Nephron progenitor cell (in vitro differentiated cells): ENCODE results near the gene EIF2S1.

ENCODE experiments used
- DNase-seq: peaks from one replicate; pipeline ENCODE4 v3.0.0; 2021
- H3K27ac Mint-ChIP-seq: 2 replicates; pipeline ENCODE4 v1.8.0; 2021; ENCODE audit warnings: mild to moderate bottlenecking, moderate library complexity, mixed read lengths
- H3K27me3 Mint-ChIP-seq: 2 replicates; pipeline ENCODE4 v1.8.0; 2021; ENCODE audit warnings: mild to moderate bottlenecking, low read depth, mixed read lengths; ENCODE audit not compliant: poor library complexity
- H3K36me3 Mint-ChIP-seq: 2 replicates; pipeline ENCODE4 v1.8.0; 2021; ENCODE audit warnings: low read depth, mixed read lengths
- H3K4me1 Mint-ChIP-seq: 2 replicates; pipeline ENCODE4 v1.8.0; 2021; ENCODE audit warnings: mixed read lengths
- H3K4me3 Mint-ChIP-seq: 2 replicates; pipeline ENCODE4 v1.8.0; 2021; ENCODE audit warnings: mild to moderate bottlenecking, moderate library complexity, mixed read lengths
- H3K9me3 Mint-ChIP-seq: 2 replicates; pipeline ENCODE4 v1.8.0; 2021; ENCODE audit warnings: mild to moderate bottlenecking, moderate library complexity, mixed read lengths
- TF ChIP-seq, protein P1 (sequence below): fragments of 200-600 bp; sonication (generic); IDR thresholded peaks from 2 replicates; pipeline ENCODE4 v1.5.0; 2021; ENCODE audit warnings: antibody characterized with exemption

EIF2S1 gene

DNA sequence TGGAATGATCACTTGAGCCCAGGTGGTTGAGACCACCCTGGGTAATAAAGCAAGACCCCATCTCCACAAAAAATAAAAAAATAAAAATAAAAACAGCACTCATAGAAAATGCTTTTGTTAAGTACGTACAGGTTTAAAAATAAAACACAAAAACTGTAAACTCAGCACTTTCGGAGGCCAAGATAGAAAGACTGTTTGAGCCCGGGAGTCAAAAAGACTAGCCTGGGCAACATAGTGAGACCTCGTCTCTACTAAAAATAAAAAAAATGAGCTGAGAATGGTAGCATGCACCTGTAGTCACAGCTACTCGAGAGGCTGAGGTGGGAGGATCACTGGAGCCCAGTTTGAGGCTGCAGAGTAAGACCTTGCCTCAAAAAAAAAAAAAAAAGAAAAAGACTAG is 8.1 kb upstream of the EIF2S1 start:
- H3K27me3 Mint-ChIP-seq: no peaks in the 10 kb centered on the region
- TF ChIP-seq, protein P1, sequence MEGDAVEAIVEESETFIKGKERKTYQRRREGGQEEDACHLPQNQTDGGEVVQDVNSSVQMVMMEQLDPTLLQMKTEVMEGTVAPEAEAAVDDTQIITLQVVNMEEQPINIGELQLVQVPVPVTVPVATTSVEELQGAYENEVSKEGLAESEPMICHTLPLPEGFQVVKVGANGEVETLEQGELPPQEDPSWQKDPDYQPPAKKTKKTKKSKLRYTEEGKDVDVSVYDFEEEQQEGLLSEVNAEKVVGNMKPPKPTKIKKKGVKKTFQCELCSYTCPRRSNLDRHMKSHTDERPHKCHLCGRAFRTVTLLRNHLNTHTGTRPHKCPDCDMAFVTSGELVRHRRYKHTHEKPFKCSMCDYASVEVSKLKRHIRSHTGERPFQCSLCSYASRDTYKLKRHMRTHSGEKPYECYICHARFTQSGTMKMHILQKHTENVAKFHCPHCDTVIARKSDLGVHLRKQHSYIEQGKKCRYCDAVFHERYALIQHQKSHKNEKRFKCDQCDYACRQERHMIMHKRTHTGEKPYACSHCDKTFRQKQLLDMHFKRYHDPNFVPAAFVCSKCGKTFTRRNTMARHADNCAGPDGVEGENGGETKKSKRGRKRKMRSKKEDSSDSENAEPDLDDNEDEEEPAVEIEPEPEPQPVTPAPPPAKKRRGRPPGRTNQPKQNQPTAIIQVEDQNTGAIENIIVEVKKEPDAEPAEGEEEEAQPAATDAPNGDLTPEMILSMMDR: no peak
- H3K9me3 Mint-ChIP-seq: no peaks in the 10 kb centered on the region
- H3K4me1 Mint-ChIP-seq: peaks cover 20% of the 10 kb centered on the region
- DNase-seq: no peak
- no peak overlapping the region for H3K27ac Mint-ChIP-seq
- no peak overlapping the region for H3K4me3 Mint-ChIP-seq
- H3K36me3 Mint-ChIP-seq: peaks cover 32% of the 10 kb centered on the region

DNA sequence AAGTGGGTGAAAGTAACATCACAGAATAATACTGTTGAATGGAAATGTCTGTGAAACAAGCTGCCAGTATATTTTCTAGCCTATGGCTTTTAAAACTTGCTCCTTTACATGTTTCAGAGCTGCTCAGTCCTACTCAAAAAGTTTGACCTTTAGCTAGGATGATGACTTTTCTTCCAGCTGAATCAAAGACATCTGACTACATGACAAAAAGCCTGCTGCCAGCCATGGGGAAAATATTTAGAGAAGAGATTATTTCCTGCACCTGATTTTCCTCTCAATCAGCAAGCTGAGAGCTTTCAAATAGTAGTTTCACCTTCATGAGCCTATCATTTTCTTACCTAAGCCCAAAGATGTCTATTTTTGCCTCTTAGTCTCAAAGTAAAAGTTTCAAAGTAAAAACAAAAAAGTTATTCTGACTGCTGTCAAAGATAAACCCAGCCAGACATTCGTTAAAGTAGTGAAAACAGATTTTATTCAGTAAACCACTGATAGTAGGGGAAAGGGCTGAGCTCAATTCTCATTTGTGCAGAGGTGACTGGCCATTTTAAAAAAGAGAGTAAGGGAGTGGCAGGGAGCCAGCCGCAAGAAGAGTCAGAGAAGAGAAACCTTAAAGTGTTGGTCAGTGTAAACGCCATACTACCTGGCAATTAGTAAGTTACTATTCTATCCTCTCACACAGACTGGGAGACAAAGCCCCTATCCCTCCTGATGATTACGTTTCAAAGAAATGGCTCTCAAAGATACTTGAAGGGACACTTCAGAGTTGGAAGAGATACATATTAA is 2.8 kb upstream of the EIF2S1 start:
- Mint-ChIP-seq H3K4me3 (peak overlapping the region; percentile 99), H3K27me3 (no peaks in the 10 kb centered on the region), H3K27ac (peak overlapping the region; percentile 59), H3K9me3 (no peaks in the 10 kb centered on the region), H3K36me3 (peaks cover 6% of the 10 kb centered on the region), H3K4me1 (peaks cover 57% of the 10 kb centered on the region)
- TF ChIP-seq, protein P1: no peak
- no peak for DNase-seq

GRCh38 chr14:67357969-67358354 is 2.2 kb upstream of the EIF2S1 start:
- Mint-ChIP-seq H3K9me3 (no peaks in the 10 kb centered on the region), H3K27me3 (no peaks in the 10 kb centered on the region), H3K27ac (peak overlapping the region; percentile 90), H3K36me3 (peaks cover 3% of the 10 kb centered on the region), H3K4me1 (peaks cover 63% of the 10 kb centered on the region), H3K4me3 (peak overlapping the region; percentile 99)
- DNase-seq: peak; percentile 25
- TF ChIP-seq, protein P1: no peak

GRCh38 chr14:67358924-67359774 is 979 bp upstream of the EIF2S1 start:
- peaks cover 5% of the 10 kb centered on the region for H3K36me3 Mint-ChIP-seq
- peak overlapping the region; percentile 99 for H3K27ac Mint-ChIP-seq
- H3K4me3 Mint-ChIP-seq: peak overlapping the region; percentile 99
- TF ChIP-seq, protein P1: no peak
- H3K9me3 Mint-ChIP-seq: no peaks in the 10 kb centered on the region
- H3K27me3 Mint-ChIP-seq: no peaks in the 10 kb centered on the region
- H3K4me1 Mint-ChIP-seq: peaks cover 69% of the 10 kb centered on the region
- peak; percentile 44 for DNase-seq

GRCh38 chr14:67360470-67361206 is 510 bp downstream of the EIF2S1 start:
- DNase-seq: no peak
- H3K4me3 Mint-ChIP-seq: peak overlapping the region; percentile 99

More at GRCh38 chr14:67360470-67361206, 510 bp downstream of the EIF2S1 start:
- no peaks in the 10 kb centered on the region for H3K9me3 Mint-ChIP-seq
- H3K27me3 Mint-ChIP-seq: no peaks in the 10 kb centered on the region
- H3K4me1 Mint-ChIP-seq: peaks cover 61% of the 10 kb centered on the region
- TF ChIP-seq, protein P1: no peak
- peak overlapping the region; percentile 99 for H3K27ac Mint-ChIP-seq
- H3K36me3 Mint-ChIP-seq: peaks cover 20% of the 10 kb centered on the region
